A673 (cell line): ENCODE measurements around the gene TMEM108.

Experiments
- EZH2 ChIP-seq: fragments of 200-600 bp; sonication (generic); IDR thresholded peaks from 2 replicates; pipeline ENCODE4 v1.6.1; 2017; ENCODE audit warnings: borderline replicate concordance, low read depth, mild to moderate bottlenecking, mixed read lengths, antibody characterized with exemption, low read length; ENCODE audit not compliant: poor library complexity, severe bottlenecking
- TF ChIP-seq, protein P1 (sequence below): fragments of 300-800, 200-600 bp; sonication (generic); conservative IDR thresholded peaks from 2 replicates; pipeline ENCODE4 v1.5.1; 2017; ENCODE audit warnings: low read depth, mild to moderate bottlenecking, antibody characterized with exemption, low read length, moderate library complexity, mixed read lengths

DNA sequence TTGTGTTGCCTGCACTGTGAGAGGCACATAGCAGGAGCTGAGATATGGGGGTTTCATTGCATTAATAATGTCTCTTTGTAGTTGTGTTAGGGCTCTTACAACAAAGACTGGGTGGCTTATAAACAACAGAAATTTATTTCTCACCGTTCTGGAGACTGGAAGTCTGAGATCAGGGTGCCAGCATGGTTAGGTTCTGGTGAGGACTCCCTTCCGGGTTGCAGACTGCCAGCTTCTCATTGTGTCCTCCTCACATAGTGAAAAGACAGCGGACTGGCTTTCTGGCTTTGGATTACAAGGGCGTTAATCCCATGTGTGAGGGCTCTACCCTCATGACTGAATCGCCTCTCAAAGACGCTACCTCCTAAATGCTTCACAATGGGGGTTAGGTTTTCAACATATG is 20.6 kb downstream of the TMEM108 start:
- TF ChIP-seq, protein P1, sequence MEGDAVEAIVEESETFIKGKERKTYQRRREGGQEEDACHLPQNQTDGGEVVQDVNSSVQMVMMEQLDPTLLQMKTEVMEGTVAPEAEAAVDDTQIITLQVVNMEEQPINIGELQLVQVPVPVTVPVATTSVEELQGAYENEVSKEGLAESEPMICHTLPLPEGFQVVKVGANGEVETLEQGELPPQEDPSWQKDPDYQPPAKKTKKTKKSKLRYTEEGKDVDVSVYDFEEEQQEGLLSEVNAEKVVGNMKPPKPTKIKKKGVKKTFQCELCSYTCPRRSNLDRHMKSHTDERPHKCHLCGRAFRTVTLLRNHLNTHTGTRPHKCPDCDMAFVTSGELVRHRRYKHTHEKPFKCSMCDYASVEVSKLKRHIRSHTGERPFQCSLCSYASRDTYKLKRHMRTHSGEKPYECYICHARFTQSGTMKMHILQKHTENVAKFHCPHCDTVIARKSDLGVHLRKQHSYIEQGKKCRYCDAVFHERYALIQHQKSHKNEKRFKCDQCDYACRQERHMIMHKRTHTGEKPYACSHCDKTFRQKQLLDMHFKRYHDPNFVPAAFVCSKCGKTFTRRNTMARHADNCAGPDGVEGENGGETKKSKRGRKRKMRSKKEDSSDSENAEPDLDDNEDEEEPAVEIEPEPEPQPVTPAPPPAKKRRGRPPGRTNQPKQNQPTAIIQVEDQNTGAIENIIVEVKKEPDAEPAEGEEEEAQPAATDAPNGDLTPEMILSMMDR = no peak
- no peak for TF ChIP-seq EZH2
